ENCODE results near the gene MS4A1. TPM values are rescaled to one million over a fixed set of nuclear protein-coding genes. Genes with fewer than 3 reads are reported as not detected.

The MS4A1 gene
- total RNA-seq: not detected in 2 replicates

DNA sequence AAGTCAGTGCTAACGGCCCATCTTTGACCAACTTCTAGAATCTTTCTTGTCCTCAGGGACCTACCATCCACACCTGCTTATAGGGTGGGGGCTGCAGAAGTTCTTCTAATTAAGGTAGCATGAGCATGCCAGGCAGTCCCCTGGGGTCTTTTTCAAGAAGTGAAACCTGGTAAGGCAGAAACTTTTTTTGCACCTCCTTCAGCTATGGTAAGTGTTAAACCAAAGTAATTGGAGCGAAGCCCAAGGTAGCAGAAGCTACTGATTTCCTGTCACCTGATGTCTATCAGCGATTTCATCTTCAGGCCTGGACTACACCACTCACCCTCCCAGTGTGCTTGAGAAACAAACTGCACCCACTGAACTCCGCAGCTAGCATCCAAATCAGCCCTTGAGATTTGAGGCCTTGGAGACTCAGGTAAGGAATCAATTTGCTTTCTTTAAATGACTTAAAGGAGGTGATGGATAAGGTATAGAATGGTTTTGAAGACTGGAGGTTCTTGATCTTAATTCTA lies at the start of gene MS4A1:
Gene MS4A1 (plus strand): TSS at position 317 of the 512 bp plus-strand sequence. CDS start 6,528 bp downstream, outside the sequence.

GRCh38 chr11:60429272-60429671 lies 26.4 kb upstream of the MS4A1 start, which contains the start of gene MS4A5:
Gene MS4A5 (plus strand): TSS chr11:60429572. CDS start chr11:60429675, 103 bp downstream.

GRCh38 chr11:60492488-60493009 lies 36.9 kb downstream of the MS4A1 start, which contains the start of gene MS4A12:
Gene MS4A12 (plus strand): TSS chr11:60492778. CDS start chr11:60497319, 4,541 bp downstream.

GRCh38 chr11:60515144-60515855 lies 59.7 kb downstream of the MS4A1 start, which contains the start of gene MS4A13:
Gene MS4A13 (plus strand): TSS chr11:60515392. CDS start chr11:60518084, 2,692 bp downstream.

Other genes with a start within 250 kb of the MS4A1 start
- not detected in 2 replicates for gene MS4A4E, start 212.7 kb upstream of the MS4A1 start, total RNA-seq
- not detected in 2 replicates for gene MS4A4A, start 175.2 kb upstream of the MS4A1 start, total RNA-seq
- gene MS4A6E, start 128.6 kb upstream of the MS4A1 start, total RNA-seq: not detected in 2 replicates
- not detected in 2 replicates for gene MS4A7, start 77.3 kb upstream of the MS4A1 start, total RNA-seq
- not detected in 2 replicates for gene MS4A14, start 59.4 kb upstream of the MS4A1 start, total RNA-seq
- gene MS4A5, start 26.3 kb upstream of the MS4A1 start, total RNA-seq: not detected in 2 replicates
- not detected in 2 replicates for gene MS4A12, start 36.9 kb downstream of the MS4A1 start, total RNA-seq
- gene MS4A13, start 59.5 kb downstream of the MS4A1 start, total RNA-seq: not detected in 2 replicates
- gene MS4A8, start 243.8 kb downstream of the MS4A1 start, total RNA-seq: not detected in 2 replicates

Measured in cardiac ventricle fibroblast (primary cell).